CD14-positive monocyte (primary cell): ENCODE data around the gene WDR7. TPM values are rescaled to one million over a fixed set of nuclear protein-coding genes. Genes with fewer than 3 reads are reported as not detected.

Source experiments
- DNase-seq, 3 donors: peaks; one replicate each; pipeline ENCODE4 v3.0.0-alpha.2; 2011 to 2022
- H2AFZ ChIP-seq: 2 replicates; pipeline ENCODE4 v1.6.0; 2012; ENCODE audit warnings: mild to moderate bottlenecking, low read depth, low read length, inconsistent platforms; ENCODE audit not compliant: insufficient read depth, poor library complexity, severe bottlenecking
- H3K27ac ChIP-seq, 2 donors: 1 replicate in 1 of 2; 2 replicates in 1 of 2; pipeline ENCODE4 v1.5.1; 2012 to 2013; ENCODE audit warnings: low read length in 2 of 2, control low read depth in 1 of 2, inconsistent platforms in 1 of 2, low read depth in 1 of 2, mild to moderate bottlenecking in 1 of 2
- H3K27me3 ChIP-seq, 2 donors: one replicate each; pipeline versions ENCODE4 v1.6.0 to v1.6.1; 2011 to 2013; ENCODE audit warnings: low read length in 2 of 2; ENCODE audit not compliant: control insufficient read depth in 2 of 2, insufficient read depth in 2 of 2
- H3K36me3 ChIP-seq, 2 donors: replicated peaks in 1 of 2; 1 replicate in 1 of 2; 2 replicates in 1 of 2; pipeline versions ENCODE4 v1.5.1 to v1.6.1; 2012 to 2013; ENCODE audit warnings: low read length in 2 of 2, control low read depth in 1 of 2, inconsistent platforms in 1 of 2, mild to moderate bottlenecking in 1 of 2; ENCODE audit not compliant: insufficient read depth in 2 of 2, control insufficient read depth in 1 of 2
- H3K4me1 ChIP-seq, 2 donors: 1 replicate in 1 of 2; 2 replicates in 1 of 2; pipeline versions ENCODE4 v1.5.1 to v1.6.1; 2012 to 2013; ENCODE audit warnings: low read length in 2 of 2, control low read depth in 1 of 2, inconsistent platforms in 1 of 2, mild to moderate bottlenecking in 1 of 2, moderate library complexity in 1 of 2; ENCODE audit not compliant: insufficient read depth in 2 of 2, control insufficient read depth in 1 of 2
- H3K4me2 ChIP-seq: replicated peaks from 2 replicates; pipeline ENCODE3; 2012; ENCODE audit warnings: low read length, moderate library complexity, mild to moderate bottlenecking; ENCODE audit not compliant: poor library complexity, severe bottlenecking; ENCODE audit errors: extremely low read depth
- H3K4me3 ChIP-seq, 3 experiments: fragments of 200-600 bp in 1 of 3; sonication (generic) in 1 of 3; replicated peaks in 1 of 3; 1 replicate in 2 of 3; 2 replicates in 1 of 3; pipeline ENCODE4 v1.5.1; 2011 to 2013; ENCODE audit warnings: low read length in 3 of 3, mild to moderate bottlenecking in 3 of 3, control low read depth in 2 of 3, low read depth in 2 of 3, inconsistent platforms in 1 of 3, moderate library complexity in 1 of 3
- H3K79me2 ChIP-seq: 2 replicates; pipeline ENCODE4 v1.6.0; 2012; ENCODE audit warnings: mild to moderate bottlenecking, control low read depth, inconsistent platforms, low read length, moderate library complexity; ENCODE audit not compliant: insufficient read depth
- H3K9ac ChIP-seq: 2 replicates; pipeline ENCODE4 v1.6.0; 2017; ENCODE audit warnings: low read length, mild to moderate bottlenecking; ENCODE audit not compliant: insufficient read depth, poor library complexity, severe bottlenecking
- H3K9me3 ChIP-seq, 2 donors: replicated peaks in 1 of 2; 1 replicate in 1 of 2; 2 replicates in 1 of 2; pipeline versions ENCODE4 v1.5.1 to v1.6.1; 2012 to 2013; ENCODE audit warnings: low read length in 2 of 2, control low read depth in 1 of 2; ENCODE audit not compliant: control insufficient read depth in 1 of 2, insufficient read depth in 1 of 2
- H4K20me1 ChIP-seq: 2 replicates; pipeline ENCODE4 v1.6.0; 2012; ENCODE audit warnings: mild to moderate bottlenecking, low read length, control low read depth, moderate library complexity; ENCODE audit not compliant: insufficient read depth
- H3K27ac Mint-ChIP-seq, 7 donors: one replicate each; pipeline ENCODE4 v1.8.0; 2020; ENCODE audit warnings: mild to moderate bottlenecking in 7 of 7, mixed read lengths in 7 of 7, moderate library complexity in 6 of 7, inconsistent platforms in 2 of 7
- H3K27me3 Mint-ChIP-seq, 3 donors: one replicate each; pipeline ENCODE4 v1.8.0; 2021 to 2022; ENCODE audit warnings: low read depth in 3 of 3, mild to moderate bottlenecking in 3 of 3, mixed read lengths in 3 of 3, moderate library complexity in 3 of 3, inconsistent platforms in 1 of 3
- H3K36me3 Mint-ChIP-seq, 2 donors: one replicate each; pipeline ENCODE4 v1.8.0; 2020; ENCODE audit warnings: mixed read lengths in 2 of 2, inconsistent platforms in 1 of 2, mild to moderate bottlenecking in 1 of 2
- H3K4me1 Mint-ChIP-seq: one replicate; pipeline ENCODE4 v1.8.0; 2020; ENCODE audit warnings: mild to moderate bottlenecking, mixed read lengths
- H3K4me3 Mint-ChIP-seq, 2 donors: one replicate each; pipeline ENCODE4 v1.8.0; 2020; ENCODE audit warnings: mild to moderate bottlenecking in 2 of 2, mixed read lengths in 2 of 2, moderate library complexity in 1 of 2
- H3K9me3 Mint-ChIP-seq, 7 donors: one replicate each; pipeline ENCODE4 v1.8.0; 2020 to 2022; ENCODE audit warnings: mixed read lengths in 7 of 7, mild to moderate bottlenecking in 6 of 7, moderate library complexity in 6 of 7, inconsistent platforms in 2 of 7
- WGBS: methylation state at CpG from one replicate; pipeline ENCODE4 v1.1.5; 2013; ENCODE audit warnings: missing lambda C conversion rate; ENCODE audit not compliant: insufficient coverage; 5-methylcytosine and 5-hydroxymethylcytosine counted together
- intact Hi-C, 2 donors: fragments of 100-400 bp; cut with micrococcal nuclease; formaldehyde crosslinking; loops; one replicate each; pipeline versions ENCODE4 v1.15.0 to v1.15.1; 2023
- polyA plus RNA-seq, 3 donors: library from polyadenylated mRNA; depleted of rRNA in 1 of 3; unstranded in 2 of 3; stranded (reverse) in 1 of 3; fragments of 300-500 nt in 2 of 3; fragments of >200 nt in 1 of 3; fragmentation: Illumina TruSeq in 2 of 3; gene quantifications; 1 replicate in 2 of 3; 2 replicates in 1 of 3; pipeline ENCODE4 v1.2.3, GENCODE V29; 2012 to 2021
- TF ChIP-seq, protein P1 (sequence below): fragments of 200-600 bp; IDR thresholded peaks from one replicate; pipeline ENCODE4 v1.8.0; 2022; ENCODE audit warnings: antibody characterized with exemption, mild to moderate bottlenecking

WDR7 gene
- polyA plus RNA-seq, 3 donors: 9.1 to 23.6 (median 9.5) TPM

DNA sequence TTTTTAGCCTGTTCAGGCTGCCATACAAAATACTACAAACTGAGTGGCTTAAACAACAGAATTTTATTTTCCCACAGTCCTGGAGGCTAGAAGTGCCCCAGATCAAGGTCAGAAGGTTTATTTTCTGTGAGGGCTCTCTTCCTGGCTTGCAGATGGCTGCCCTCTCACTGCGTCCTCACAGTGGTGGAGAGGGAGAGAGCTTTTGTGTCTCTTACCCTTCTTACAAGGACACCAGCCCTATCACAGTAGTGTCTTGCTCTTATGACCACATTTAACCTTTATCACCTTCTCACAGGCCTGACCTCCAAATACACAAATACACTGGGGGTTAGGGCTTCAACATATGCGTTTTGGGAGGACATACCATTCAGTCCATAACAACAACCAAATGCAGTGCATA lies 11.7 kb downstream of the WDR7 start:
- Histone ChIP-seq H4K20me1 (peaks cover 51% of the 10 kb centered on the region), H3K27me3 (no peaks in the 10 kb centered on the region), H2AFZ (no peak overlapping the region), H3K9ac (no peak overlapping the region), H3K36me3 (no peaks in the 10 kb centered on the region), H3K4me2 (no peak overlapping the region), H3K27ac (no peak overlapping the region), H3K9me3 (no peaks in the 10 kb centered on the region), H3K79me2 (peaks cover 94% of the 10 kb centered on the region), H3K4me3 (no peak overlapping the region), H3K4me1 (peaks cover 0 to 2% of the 10 kb centered on the region in 2 donors)
- Mint-ChIP-seq H3K27me3 (no peaks in the 10 kb centered on the region), H3K4me3 (no peak overlapping the region), H3K9me3 (peaks cover 0 to 6% (median 0%) of the 10 kb centered on the region in 7 donors), H3K36me3 (peaks cover 11% of the 10 kb centered on the region in 2 donors), H3K27ac (peak overlapping the region in 1 of 7 donors; percentile 58), H3K4me1 (peaks cover 27% of the 10 kb centered on the region)
- intact Hi-C loops: no loop called here
- WGBS: no CpG with 5 or more reads among the region's 2 CpGs
- no peak for DNase-seq
- TF ChIP-seq, protein P1, sequence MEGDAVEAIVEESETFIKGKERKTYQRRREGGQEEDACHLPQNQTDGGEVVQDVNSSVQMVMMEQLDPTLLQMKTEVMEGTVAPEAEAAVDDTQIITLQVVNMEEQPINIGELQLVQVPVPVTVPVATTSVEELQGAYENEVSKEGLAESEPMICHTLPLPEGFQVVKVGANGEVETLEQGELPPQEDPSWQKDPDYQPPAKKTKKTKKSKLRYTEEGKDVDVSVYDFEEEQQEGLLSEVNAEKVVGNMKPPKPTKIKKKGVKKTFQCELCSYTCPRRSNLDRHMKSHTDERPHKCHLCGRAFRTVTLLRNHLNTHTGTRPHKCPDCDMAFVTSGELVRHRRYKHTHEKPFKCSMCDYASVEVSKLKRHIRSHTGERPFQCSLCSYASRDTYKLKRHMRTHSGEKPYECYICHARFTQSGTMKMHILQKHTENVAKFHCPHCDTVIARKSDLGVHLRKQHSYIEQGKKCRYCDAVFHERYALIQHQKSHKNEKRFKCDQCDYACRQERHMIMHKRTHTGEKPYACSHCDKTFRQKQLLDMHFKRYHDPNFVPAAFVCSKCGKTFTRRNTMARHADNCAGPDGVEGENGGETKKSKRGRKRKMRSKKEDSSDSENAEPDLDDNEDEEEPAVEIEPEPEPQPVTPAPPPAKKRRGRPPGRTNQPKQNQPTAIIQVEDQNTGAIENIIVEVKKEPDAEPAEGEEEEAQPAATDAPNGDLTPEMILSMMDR: no peak

DNA sequence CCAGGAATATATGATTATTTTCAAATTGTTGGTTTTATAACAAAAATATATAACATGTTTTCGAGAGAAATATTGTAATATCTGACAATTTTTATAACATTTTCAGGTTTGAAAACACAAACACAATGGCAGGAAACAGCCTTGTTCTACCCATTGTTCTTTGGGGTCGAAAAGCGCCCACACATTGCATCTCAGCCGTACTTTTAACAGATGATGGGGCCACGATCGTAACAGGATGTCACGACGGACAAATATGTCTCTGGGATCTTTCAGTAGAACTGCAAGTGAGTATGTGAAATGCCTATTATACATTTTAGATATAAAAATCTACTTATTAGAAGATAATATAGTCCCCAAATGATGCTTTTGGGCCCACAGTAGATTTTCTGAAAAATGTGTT lies 21.2 kb downstream of the WDR7 start:
- Mint-ChIP-seq H3K36me3 (peaks cover 34 to 36% of the 10 kb centered on the region in 2 donors), H3K27ac (no peak overlapping the region), H3K27me3 (no peaks in the 10 kb centered on the region), H3K4me1 (peaks cover 2% of the 10 kb centered on the region), H3K9me3 (peaks cover 0 to 2% (median 1%) of the 10 kb centered on the region in 7 donors), H3K4me3 (no peak overlapping the region)
- DNase-seq: no peak
- H3K27ac ChIP-seq: no peak overlapping the region
- no peak overlapping the region for H3K4me3 ChIP-seq
- no peaks in the 10 kb centered on the region for H3K9me3 ChIP-seq
- TF ChIP-seq, protein P1: no peak
- H3K36me3 ChIP-seq: peaks cover 13 to 30% of the 10 kb centered on the region in 2 donors
- no peak overlapping the region for H3K4me2 ChIP-seq
- intact Hi-C loops: no loop called here
- H3K4me1 ChIP-seq: no peaks in the 10 kb centered on the region
- H2AFZ ChIP-seq: no peak overlapping the region
- no peaks in the 10 kb centered on the region for H3K27me3 ChIP-seq
- H3K9ac ChIP-seq: no peak overlapping the region
- peaks cover 40% of the 10 kb centered on the region for H3K79me2 ChIP-seq
- no CpG with 5 or more reads among the region's 8 CpGs for WGBS
- H4K20me1 ChIP-seq: peaks cover 15% of the 10 kb centered on the region
